ENCODE measurements around the gene RHEB. TPM values are rescaled to one million over a fixed set of nuclear protein-coding genes. Genes with fewer than 3 reads are reported as not detected.

RHEB gene
- total RNA-seq, 1 donor from 2014 or later, result 94.2 TPM

GRCh38 chr7:151424799-151425198, 94.9 kb downstream of the RHEB start:
- Mint-ChIP-seq H3K36me3 (ENCODE audit: low read depth, unreplicated experiment) (peaks cover 13% of the 10 kb centered on the region), H3K27me3 (ENCODE audit: unreplicated experiment) (peaks cover 8% of the 10 kb centered on the region), H3K9me3 (ENCODE audit: unreplicated experiment) (peaks cover 13% of the 10 kb centered on the region), H3K4me1 (ENCODE audit: unreplicated experiment) (peaks cover 5% of the 10 kb centered on the region), H3K4me3 (ENCODE audit: unreplicated experiment) (no peak overlapping the region), H3K27ac (ENCODE audit: unreplicated experiment) (no peak overlapping the region)
- TF ChIP-seq CTCF (IDR thresholded peaks at IDR 0.05; ENCODE audit: unreplicated experiment), result no peak
- no peak for DNase-seq (ENCODE audit: low spot score)

GRCh38 chr7:151423936-151424335, 95.8 kb downstream of the RHEB start:
- Mint-ChIP-seq H3K27ac (ENCODE audit: unreplicated experiment) (no peak overlapping the region), H3K36me3 (ENCODE audit: low read depth, unreplicated experiment) (peaks cover 13% of the 10 kb centered on the region), H3K27me3 (ENCODE audit: unreplicated experiment) (peaks cover 8% of the 10 kb centered on the region), H3K9me3 (ENCODE audit: unreplicated experiment) (peaks cover 13% of the 10 kb centered on the region), H3K4me1 (ENCODE audit: unreplicated experiment) (peaks cover 2% of the 10 kb centered on the region), H3K4me3 (ENCODE audit: unreplicated experiment) (no peak overlapping the region)
- no peak for DNase-seq (ENCODE audit: low spot score)
- TF ChIP-seq CTCF (IDR thresholded peaks at IDR 0.05; ENCODE audit: unreplicated experiment), result no peak

GRCh38 chr7:151423226-151423625, 96.5 kb downstream of the RHEB start:
- H3K4me3 Mint-ChIP-seq (ENCODE audit: unreplicated experiment), result no peak overlapping the region
- peaks cover 8% of the 10 kb centered on the region for H3K27me3 Mint-ChIP-seq (ENCODE audit: unreplicated experiment)

GRCh38 chr7:151422212-151422611, 97.5 kb downstream of the RHEB start:
- H3K27me3 Mint-ChIP-seq (ENCODE audit: unreplicated experiment), result peaks cover 2% of the 10 kb centered on the region
- peaks cover 13% of the 10 kb centered on the region for H3K9me3 Mint-ChIP-seq (ENCODE audit: unreplicated experiment)

More at GRCh38 chr7:151423226-151423625, 96.5 kb downstream of the RHEB start:
- no peak for TF ChIP-seq CTCF (IDR thresholded peaks at IDR 0.05; ENCODE audit: unreplicated experiment)
- Mint-ChIP-seq H3K9me3 (ENCODE audit: unreplicated experiment) (peaks cover 13% of the 10 kb centered on the region), H3K27ac (ENCODE audit: unreplicated experiment) (no peak overlapping the region), H3K36me3 (ENCODE audit: low read depth, unreplicated experiment) (peaks cover 13% of the 10 kb centered on the region), H3K4me1 (ENCODE audit: unreplicated experiment) (peaks cover 1% of the 10 kb centered on the region)
- no peak for DNase-seq (ENCODE audit: low spot score)

GRCh38 chr7:151420144-151420543, 99.6 kb downstream of the RHEB start:
- no peak for TF ChIP-seq CTCF (IDR thresholded peaks at IDR 0.05; ENCODE audit: unreplicated experiment)
- DNase-seq (ENCODE audit: low spot score), result no peak
- H3K9me3 Mint-ChIP-seq (ENCODE audit: unreplicated experiment), result peaks cover 13% of the 10 kb centered on the region
- peaks cover 13% of the 10 kb centered on the region for H3K36me3 Mint-ChIP-seq (ENCODE audit: low read depth, unreplicated experiment)
- H3K4me3 Mint-ChIP-seq (ENCODE audit: unreplicated experiment), result no peak overlapping the region
- peaks cover 2% of the 10 kb centered on the region for H3K27me3 Mint-ChIP-seq (ENCODE audit: unreplicated experiment)
- H3K27ac Mint-ChIP-seq (ENCODE audit: unreplicated experiment), result no peak overlapping the region
- H3K4me1 Mint-ChIP-seq (ENCODE audit: unreplicated experiment), result no peaks in the 10 kb centered on the region

More at GRCh38 chr7:151422212-151422611, 97.5 kb downstream of the RHEB start:
- Mint-ChIP-seq H3K27ac (ENCODE audit: unreplicated experiment) (no peak overlapping the region), H3K4me3 (ENCODE audit: unreplicated experiment) (peak overlapping the region; percentile 52), H3K4me1 (ENCODE audit: unreplicated experiment) (no peaks in the 10 kb centered on the region), H3K36me3 (ENCODE audit: low read depth, unreplicated experiment) (peaks cover 13% of the 10 kb centered on the region)
- no peak for DNase-seq (ENCODE audit: low spot score)
- no peak for TF ChIP-seq CTCF (IDR thresholded peaks at IDR 0.05; ENCODE audit: unreplicated experiment)

Measured in endothelial cell (in vitro differentiated cells).